Liver (tissue), 9 donors: Measurements from ENCODE around the gene PRAMEF12. TPM values are rescaled to one million over a fixed set of nuclear protein-coding genes. Genes with fewer than 3 reads are reported as not detected.

Source experiments
- DNase-seq: peaks from one replicate; pipeline ENCODE4 v3.0.0-alpha.2; 2017; ENCODE audit warnings: low spot score
- H3K27ac ChIP-seq, 2 donors: one replicate each; pipeline ENCODE4 v1.7.0; 2013; ENCODE audit warnings: inconsistent platforms in 2 of 2, low read length in 2 of 2, control low read depth in 1 of 2, low read depth in 1 of 2, mild to moderate bottlenecking in 1 of 2
- H3K27me3 ChIP-seq, 4 donors: one replicate each; pipeline versions ENCODE4 v1.6.1 to v1.7.0; 2013; ENCODE audit warnings: low read length in 3 of 4, inconsistent platforms in 1 of 4, mild to moderate bottlenecking in 1 of 4, moderate library complexity in 1 of 4; ENCODE audit not compliant: control insufficient read depth in 4 of 4, insufficient read depth in 4 of 4
- H3K36me3 ChIP-seq, 4 donors: one replicate each; pipeline versions ENCODE4 v1.6.1 to v1.7.0; 2013; ENCODE audit warnings: low read length in 3 of 4, mild to moderate bottlenecking in 3 of 4, low read depth in 1 of 4, moderate library complexity in 1 of 4; ENCODE audit not compliant: control insufficient read depth in 4 of 4, insufficient read depth in 3 of 4
- H3K4me1 ChIP-seq, 4 donors: one replicate each; pipeline versions ENCODE4 v1.6.1 to v1.7.0; 2013; ENCODE audit warnings: low read length in 3 of 4, mild to moderate bottlenecking in 3 of 4, moderate library complexity in 1 of 4; ENCODE audit not compliant: control insufficient read depth in 4 of 4, insufficient read depth in 4 of 4
- H3K4me3 ChIP-seq, 3 donors: one replicate each; pipeline versions ENCODE4 v1.6.1 to v1.7.0; 2013; ENCODE audit warnings: low read length in 3 of 3, control low read depth in 1 of 3, low read depth in 1 of 3, mild to moderate bottlenecking in 1 of 3
- H3K9ac ChIP-seq, 2 donors: one replicate each; pipeline ENCODE4 v1.7.0; 2013; ENCODE audit warnings: low read length in 2 of 2, mild to moderate bottlenecking in 2 of 2, moderate library complexity in 2 of 2, control low read depth in 1 of 2, low read depth in 1 of 2
- H3K9me3 ChIP-seq, 4 donors: one replicate each; pipeline versions ENCODE4 v1.6.1 to v1.7.0; 2013; ENCODE audit warnings: low read length in 3 of 4; ENCODE audit not compliant: control insufficient read depth in 4 of 4
- EGR1 ChIP-seq, 2 donors: IDR thresholded peaks; 2 replicates each; pipeline ENCODE4 v1.6.1; 2016 to 2018; ENCODE audit warnings: antibody characterized with exemption in 2 of 2, low read depth in 2 of 2
- FOXA1 ChIP-seq: IDR thresholded peaks from 2 replicates; pipeline ENCODE4 v1.6.1; 2016; ENCODE audit warnings: antibody characterized with exemption
- FOXA2 ChIP-seq: IDR thresholded peaks from 2 replicates; pipeline ENCODE4 v1.6.1; 2016; ENCODE audit warnings: antibody characterized with exemption
- GABPA ChIP-seq, 2 donors: IDR thresholded peaks in 1 of 2; conservative IDR thresholded peaks in 1 of 2; 2 replicates each; pipeline ENCODE4 v1.6.1; 2016; ENCODE audit warnings: antibody characterized with exemption in 2 of 2, mild to moderate bottlenecking in 1 of 2, moderate library complexity in 1 of 2
- HNF4A ChIP-seq, 2 donors: conservative IDR thresholded peaks; 2 replicates each; pipeline ENCODE4 v1.6.1; 2016; ENCODE audit warnings: antibody characterized with exemption in 2 of 2, mild to moderate bottlenecking in 2 of 2
- HNF4G ChIP-seq: IDR thresholded peaks from 2 replicates; pipeline ENCODE4 v1.6.1; 2016; ENCODE audit warnings: antibody characterized with exemption
- JUND ChIP-seq, 2 donors: IDR thresholded peaks; 2 replicates each; pipeline ENCODE4 v1.6.1; 2016; ENCODE audit warnings: antibody characterized with exemption in 2 of 2
- NR2F2 ChIP-seq: IDR thresholded peaks from 2 replicates; pipeline ENCODE4 v1.6.1; 2016; ENCODE audit warnings: antibody characterized with exemption
- RAD21 ChIP-seq, 2 donors: IDR thresholded peaks; 2 replicates each; pipeline ENCODE4 v1.6.1; 2016; ENCODE audit warnings: antibody characterized with exemption in 2 of 2, mild to moderate bottlenecking in 2 of 2
- RXRA ChIP-seq, 2 donors: IDR thresholded peaks; 2 replicates each; pipeline ENCODE4 v1.6.1; 2017 to 2018; ENCODE audit warnings: antibody characterized with exemption in 2 of 2, mild to moderate bottlenecking in 1 of 2
- SP1 ChIP-seq: IDR thresholded peaks from 2 replicates; pipeline ENCODE4 v1.6.1; 2018; ENCODE audit warnings: antibody characterized with exemption, mild to moderate bottlenecking
- TAF1 ChIP-seq: conservative IDR thresholded peaks from 2 replicates; pipeline ENCODE4 v1.6.1; 2016; ENCODE audit warnings: antibody characterized with exemption, mild to moderate bottlenecking
- YY1 ChIP-seq: IDR thresholded peaks from 2 replicates; pipeline ENCODE4 v1.6.1; 2016; ENCODE audit warnings: antibody characterized with exemption, mild to moderate bottlenecking
- WGBS: extraction: QIAGEN DNeasy Blood & Tissue Kit; methylation state at CpG from one replicate; pipeline ENCODE4 v1.1.7; 2013; 5-methylcytosine and 5-hydroxymethylcytosine counted together
- polyA plus RNA-seq, 2 donors: library from polyadenylated mRNA; stranded (reverse) in 1 of 2; unstranded in 1 of 2; fragments of 200-250 nt in 1 of 2; fragments of >200 nt in 1 of 2; fragmentation: Nextera tagmentation in 1 of 2; extraction: Ambion mirVana in 1 of 2; gene quantifications; one replicate each; pipeline versions ENCODE4 v1.2.1 to v1.2.3, GENCODE V29; 2013 to 2015
- total RNA-seq, 2 donors: library from RNA; depleted of rRNA; stranded (reverse); fragments of >200 nt; gene quantifications; one replicate each; pipeline ENCODE4 v1.2.3, GENCODE V29; 2014
- TF ChIP-seq, protein P1 (sequence below): IDR thresholded peaks from 2 replicates; pipeline ENCODE4 v1.6.1; 2016; ENCODE audit warnings: antibody characterized with exemption
- TF ChIP-seq, protein P2 (sequence below): fragments of 150-350 bp; IDR thresholded peaks from 2 replicates; pipeline ENCODE4 v1.5.1; 2017; ENCODE audit warnings: improper control_type of control experiment, low read depth, low read length; ENCODE audit not compliant: missing input control
- TF ChIP-seq, protein P3 (sequence below): IDR thresholded peaks from 2 replicates; pipeline ENCODE4 v1.6.1; 2016; ENCODE audit warnings: antibody characterized with exemption
- TF ChIP-seq, protein P4 (sequence below): IDR thresholded peaks from 2 replicates; pipeline ENCODE4 v1.6.1; 2016; ENCODE audit warnings: antibody characterized with exemption
- donor health status: healthy.
- donor health status: healthy.
- donor health status: healthy.
- donor health status: healthy.
- donor health status: healthy.

Gene PRAMEF12
- total and polyA plus RNA-seq, 4 donors: not detected

DNA sequence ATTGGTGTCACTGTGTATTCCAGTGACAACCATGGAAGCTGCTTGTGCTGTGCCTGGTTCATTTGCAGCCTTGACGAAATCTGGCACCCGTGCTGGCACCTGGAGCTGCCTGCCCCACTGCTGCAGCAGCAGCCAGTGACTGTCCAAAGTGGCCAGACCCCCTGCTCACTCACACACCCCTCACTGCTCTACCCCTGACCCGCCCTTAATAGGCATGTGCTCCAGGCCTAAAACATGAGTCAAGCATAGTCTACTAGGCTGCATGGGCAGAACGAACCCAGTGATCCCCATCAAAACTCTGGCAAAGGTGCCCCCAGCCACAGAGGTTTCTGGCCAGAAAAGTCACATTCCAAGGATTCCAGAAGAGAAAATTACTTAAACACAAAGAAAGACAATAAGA, 25.4 kb downstream of the PRAMEF12 start (continued):
- no peak for TF ChIP-seq HNF4G
- TF ChIP-seq GABPA (IDR thresholded peaks at IDR 0.05 in 1 of 2, conservative IDR thresholded peaks at IDR 0.05 in 1 of 2): no peak
- TF ChIP-seq RXRA (IDR thresholded peaks at IDR 0.05): no peak
- no peak for TF ChIP-seq FOXA1

DNA sequence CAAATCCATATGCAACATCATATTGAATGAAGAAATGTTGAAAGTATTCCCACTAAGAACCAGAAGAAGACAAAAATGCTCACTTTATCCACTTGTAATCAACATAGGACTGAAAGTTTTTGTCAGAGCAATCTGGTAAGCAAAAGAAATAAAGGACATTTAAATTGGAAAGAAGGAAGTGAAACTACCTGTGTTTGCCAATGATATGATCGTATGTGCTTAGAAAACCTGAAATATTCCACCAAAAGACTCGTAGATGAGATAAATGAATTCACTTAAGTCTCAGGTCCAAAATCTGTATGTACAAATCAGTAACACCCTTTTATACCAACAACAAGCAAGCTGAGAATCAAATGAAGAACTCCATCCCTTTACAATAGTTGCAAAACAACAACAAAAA, 26.2 kb downstream of the PRAMEF12 start:
- no peak for DNase-seq

DNA sequence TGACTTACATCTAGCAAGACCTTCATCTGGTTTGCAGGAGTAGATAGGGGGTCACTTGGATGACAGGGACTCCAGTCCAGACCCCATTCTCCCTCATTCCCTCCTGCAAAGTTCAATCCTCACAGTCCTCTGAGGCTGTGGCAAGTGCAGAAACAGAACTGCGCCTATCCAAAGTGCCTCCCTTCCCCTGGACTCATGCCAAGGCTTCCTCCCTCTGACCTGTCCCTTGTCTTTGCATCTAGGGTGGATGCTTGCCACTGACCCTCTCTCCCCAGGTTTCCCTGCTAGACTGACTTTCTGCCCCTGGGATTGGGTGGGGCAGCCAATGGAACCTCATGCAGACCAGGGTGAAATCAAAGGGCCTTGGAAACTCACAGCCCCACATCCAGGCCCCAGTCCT, 36.4 kb downstream of the PRAMEF12 start:
- Histone ChIP-seq H3K27me3 (peaks cover 0 to 3% (median 0%) of the 10 kb centered on the region in 4 donors), H3K27ac (no peak overlapping the region), H3K36me3 (no peaks in the 10 kb centered on the region), H3K4me1 (no peaks in the 10 kb centered on the region), H3K9ac (no peak overlapping the region), H3K4me3 (no peak overlapping the region), H3K9me3 (no peaks in the 10 kb centered on the region)
- TF ChIP-seq YY1 (no peak), NR2F2 (no peak), FOXA2 (no peak), GABPA (IDR thresholded peaks at IDR 0.05 in 1 of 2, conservative IDR thresholded peaks at IDR 0.05 in 1 of 2) (no peak), RXRA (IDR thresholded peaks at IDR 0.05) (no peak), HNF4G (no peak), FOXA1 (no peak), HNF4A (conservative IDR thresholded peaks at IDR 0.05) (no peak), JUND (IDR thresholded peaks at IDR 0.05) (no peak), RAD21 (IDR thresholded peaks at IDR 0.05) (no peak), TAF1 (no peak), EGR1 (IDR thresholded peaks at IDR 0.05; ENCODE audit: low read depth in 2 of 2) (no peak), SP1 (no peak)
- TF ChIP-seq, protein P1, sequence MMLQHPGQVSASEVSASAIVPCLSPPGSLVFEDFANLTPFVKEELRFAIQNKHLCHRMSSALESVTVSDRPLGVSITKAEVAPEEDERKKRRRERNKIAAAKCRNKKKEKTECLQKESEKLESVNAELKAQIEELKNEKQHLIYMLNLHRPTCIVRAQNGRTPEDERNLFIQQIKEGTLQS: no peak
- TF ChIP-seq, protein P2, sequence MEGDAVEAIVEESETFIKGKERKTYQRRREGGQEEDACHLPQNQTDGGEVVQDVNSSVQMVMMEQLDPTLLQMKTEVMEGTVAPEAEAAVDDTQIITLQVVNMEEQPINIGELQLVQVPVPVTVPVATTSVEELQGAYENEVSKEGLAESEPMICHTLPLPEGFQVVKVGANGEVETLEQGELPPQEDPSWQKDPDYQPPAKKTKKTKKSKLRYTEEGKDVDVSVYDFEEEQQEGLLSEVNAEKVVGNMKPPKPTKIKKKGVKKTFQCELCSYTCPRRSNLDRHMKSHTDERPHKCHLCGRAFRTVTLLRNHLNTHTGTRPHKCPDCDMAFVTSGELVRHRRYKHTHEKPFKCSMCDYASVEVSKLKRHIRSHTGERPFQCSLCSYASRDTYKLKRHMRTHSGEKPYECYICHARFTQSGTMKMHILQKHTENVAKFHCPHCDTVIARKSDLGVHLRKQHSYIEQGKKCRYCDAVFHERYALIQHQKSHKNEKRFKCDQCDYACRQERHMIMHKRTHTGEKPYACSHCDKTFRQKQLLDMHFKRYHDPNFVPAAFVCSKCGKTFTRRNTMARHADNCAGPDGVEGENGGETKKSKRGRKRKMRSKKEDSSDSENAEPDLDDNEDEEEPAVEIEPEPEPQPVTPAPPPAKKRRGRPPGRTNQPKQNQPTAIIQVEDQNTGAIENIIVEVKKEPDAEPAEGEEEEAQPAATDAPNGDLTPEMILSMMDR: no peak
- TF ChIP-seq, protein P3, sequence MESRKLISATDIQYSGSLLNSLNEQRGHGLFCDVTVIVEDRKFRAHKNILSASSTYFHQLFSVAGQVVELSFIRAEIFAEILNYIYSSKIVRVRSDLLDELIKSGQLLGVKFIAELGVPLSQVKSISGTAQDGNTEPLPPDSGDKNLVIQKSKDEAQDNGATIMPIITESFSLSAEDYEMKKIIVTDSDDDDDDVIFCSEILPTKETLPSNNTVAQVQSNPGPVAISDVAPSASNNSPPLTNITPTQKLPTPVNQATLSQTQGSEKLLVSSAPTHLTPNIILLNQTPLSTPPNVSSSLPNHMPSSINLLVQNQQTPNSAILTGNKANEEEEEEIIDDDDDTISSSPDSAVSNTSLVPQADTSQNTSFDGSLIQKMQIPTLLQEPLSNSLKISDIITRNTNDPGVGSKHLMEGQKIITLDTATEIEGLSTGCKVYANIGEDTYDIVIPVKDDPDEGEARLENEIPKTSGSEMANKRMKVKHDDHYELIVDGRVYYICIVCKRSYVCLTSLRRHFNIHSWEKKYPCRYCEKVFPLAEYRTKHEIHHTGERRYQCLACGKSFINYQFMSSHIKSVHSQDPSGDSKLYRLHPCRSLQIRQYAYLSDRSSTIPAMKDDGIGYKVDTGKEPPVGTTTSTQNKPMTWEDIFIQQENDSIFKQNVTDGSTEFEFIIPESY: no peak
- TF ChIP-seq, protein P4, sequence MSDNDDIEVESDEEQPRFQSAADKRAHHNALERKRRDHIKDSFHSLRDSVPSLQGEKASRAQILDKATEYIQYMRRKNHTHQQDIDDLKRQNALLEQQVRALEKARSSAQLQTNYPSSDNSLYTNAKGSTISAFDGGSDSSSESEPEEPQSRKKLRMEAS: no peak
- 90% methylated on average over 1 of the region's 1 CpG for WGBS
- no peak for DNase-seq

More for the DNA sequence above, 26.2 kb downstream of the PRAMEF12 start:
- no peak overlapping the region for H3K4me3 ChIP-seq
- H3K4me1 ChIP-seq: no peaks in the 10 kb centered on the region
- H3K9me3 ChIP-seq: no peaks in the 10 kb centered on the region
- no peaks in the 10 kb centered on the region for H3K36me3 ChIP-seq
- no peaks in the 10 kb centered on the region for H3K27me3 ChIP-seq
- TF ChIP-seq FOXA1 (no peak), TAF1 (no peak)
- TF ChIP-seq, protein P2: no peak
- no peak overlapping the region for H3K9ac ChIP-seq
- no peak overlapping the region for H3K27ac ChIP-seq
- WGBS: 57% methylated on average over 2 of the region's 2 CpGs
